Activated T-cell treated with anti-CD3 and anti-CD28 coated beads, Interleukin-2, amount 50 U/mL, for 48 hours (primary cell): ENCODE data around the gene PHLDB3.
"Not testable (repeated sequence)": the region's sequence is repeated elsewhere in the genome, so short reads cannot be mapped to it uniquely, and the experiment has no call there.

Experiments
- DNase-seq, 2 experiments: peaks; one replicate each; pipeline ENCODE4 v3.0.0-alpha.2; 2020

The PHLDB3 gene

DNA sequence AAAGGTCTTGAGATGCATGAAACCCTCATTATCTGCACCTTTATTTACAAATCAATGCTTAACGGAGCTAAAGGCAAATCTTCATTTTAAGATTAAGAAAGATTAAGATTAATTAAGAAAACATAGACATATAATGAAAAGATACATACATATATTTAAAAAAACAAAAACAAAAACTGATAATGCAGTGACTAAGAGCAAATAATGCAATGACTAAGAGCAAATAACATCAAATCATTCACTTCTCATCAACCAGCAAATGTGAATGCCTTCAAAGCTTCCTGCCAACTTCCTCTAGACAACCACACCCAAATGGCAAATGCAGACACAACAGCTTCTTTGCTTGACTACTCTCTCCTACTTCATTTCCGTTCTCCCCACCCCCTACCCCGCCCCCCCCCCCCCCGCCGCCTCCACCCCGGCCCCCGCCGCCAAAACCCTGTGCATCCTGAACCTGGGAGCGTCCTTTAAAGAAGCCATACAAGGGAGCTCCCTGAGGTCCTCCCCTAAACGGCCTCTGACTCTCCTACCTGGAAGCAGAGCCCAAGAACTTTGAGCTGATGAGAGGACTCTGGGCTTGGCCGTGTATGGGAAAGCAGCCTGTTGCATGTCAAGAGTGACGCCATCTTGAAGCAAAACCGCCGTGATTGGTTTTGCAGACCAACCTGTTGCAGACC lies 65.4 kb downstream of the PHLDB3 start:
- DNase-seq = no peak

DNA sequence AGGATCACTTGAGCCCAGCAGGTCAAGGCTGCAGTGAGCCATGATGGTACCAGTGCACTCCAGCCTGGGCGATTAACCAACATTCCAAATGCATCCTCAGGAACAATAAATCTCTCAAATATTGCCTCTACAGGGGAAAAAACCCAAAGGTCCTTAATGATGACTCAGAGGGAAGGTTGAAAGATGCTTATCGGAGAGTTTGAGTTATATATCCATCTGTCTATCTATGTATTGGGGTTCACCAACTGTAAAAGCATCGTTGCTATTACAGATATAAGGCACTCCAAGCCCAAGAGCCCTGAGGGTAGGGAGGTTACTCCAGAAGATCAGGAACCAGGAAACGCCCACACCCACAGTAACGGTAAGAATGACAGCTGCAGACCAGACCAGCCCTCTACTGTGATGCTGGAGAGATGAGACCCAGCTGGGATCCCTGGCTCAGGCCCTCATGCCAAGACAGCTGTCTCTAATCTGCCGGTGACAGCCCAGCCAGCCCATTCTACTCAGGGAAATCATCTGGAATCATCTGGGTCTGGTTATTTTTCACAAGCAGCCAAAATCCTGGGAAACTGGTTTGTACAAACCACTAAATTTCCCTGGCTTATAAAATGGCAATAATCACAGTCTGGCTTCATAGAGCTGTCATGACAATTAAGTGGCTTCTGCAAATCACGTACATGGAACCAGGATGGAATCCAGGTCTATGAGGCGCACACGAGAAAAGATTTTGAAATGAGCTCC lies 66.1 kb downstream of the PHLDB3 start:
- DNase-seq = peak in 1 of 2 experiments; percentile 34

DNA sequence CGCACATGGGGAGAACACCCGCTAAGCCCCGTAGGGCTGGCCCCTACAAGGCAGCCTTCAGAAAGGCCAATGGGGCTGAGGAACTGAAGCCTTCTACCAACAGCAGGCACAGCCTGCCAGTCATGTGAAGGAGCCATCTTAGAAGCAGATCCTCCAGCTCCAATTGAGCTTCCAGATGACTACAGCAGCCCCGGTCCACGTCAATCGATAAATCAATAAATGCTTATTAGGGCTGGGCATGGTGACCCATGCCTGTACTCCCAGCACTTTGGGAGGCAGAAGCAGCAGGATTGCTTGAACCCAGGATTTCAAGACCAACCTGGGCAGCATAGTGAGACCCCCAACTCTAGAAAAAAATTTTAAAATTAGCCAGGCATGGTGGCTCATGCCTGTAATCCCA lies 66.8 kb downstream of the PHLDB3 start:
- no peak for DNase-seq

DNA sequence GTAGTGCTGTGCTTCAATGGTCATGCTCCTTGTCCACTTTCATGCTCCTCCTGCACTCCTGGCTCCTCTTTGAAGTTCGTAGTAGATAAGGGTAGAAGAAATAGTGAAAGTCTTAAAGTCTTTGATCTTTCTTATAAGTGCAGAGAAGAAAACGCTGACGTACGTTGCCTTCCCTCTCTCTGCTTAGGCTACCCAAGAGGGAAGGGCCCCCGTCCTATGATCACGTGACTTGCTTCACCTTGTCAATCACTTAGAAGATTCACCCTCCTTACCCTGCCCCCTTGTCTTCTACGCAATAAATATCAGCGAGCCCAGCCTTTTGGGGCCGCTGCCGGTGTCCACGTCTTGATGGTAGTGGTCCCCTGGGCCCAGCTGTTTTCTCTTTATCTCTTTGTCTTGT lies 67.3 kb downstream of the PHLDB3 start:
- not testable (repeated sequence) for DNase-seq

DNA sequence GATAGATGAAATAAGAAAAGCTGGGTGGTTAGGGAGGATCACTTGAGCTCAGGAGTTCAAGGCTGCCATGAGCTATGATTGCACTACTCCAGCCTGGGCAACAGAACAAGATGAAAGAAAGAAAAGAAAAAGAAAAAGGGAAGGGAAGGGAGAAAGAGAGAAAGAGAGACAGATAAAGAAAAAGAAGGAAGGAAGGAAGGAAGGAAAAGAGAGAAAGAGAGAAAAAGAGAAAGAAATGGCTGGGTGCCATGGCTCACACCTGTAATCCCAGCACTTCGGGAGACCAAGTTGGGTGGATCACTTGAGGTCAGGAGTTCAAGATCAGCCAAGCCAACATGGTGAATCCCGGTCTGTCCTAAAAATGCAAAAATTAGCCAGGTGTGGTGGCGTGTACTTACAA lies 68.8 kb downstream of the PHLDB3 start:
- no peak for DNase-seq

DNA sequence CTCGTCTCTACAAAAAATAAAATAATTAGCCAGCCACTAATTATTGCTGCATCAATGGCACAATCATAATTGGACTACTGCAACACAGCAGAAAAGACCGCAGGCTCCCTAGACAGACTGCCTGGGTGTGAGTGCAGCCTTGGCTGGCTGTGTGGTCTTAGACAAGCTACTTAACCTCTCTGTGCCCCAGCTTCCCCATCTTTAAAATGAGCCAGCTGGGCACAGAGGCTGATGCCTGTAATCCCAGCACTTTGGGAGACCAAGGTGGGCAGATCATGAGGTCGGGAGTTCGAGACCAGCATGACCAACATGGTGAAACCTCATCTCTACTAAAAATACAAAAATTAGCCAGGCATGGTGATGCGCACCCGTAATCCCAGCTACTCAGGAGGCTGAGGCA lies 70.9 kb downstream of the PHLDB3 start:
- no peak for DNase-seq

DNA sequence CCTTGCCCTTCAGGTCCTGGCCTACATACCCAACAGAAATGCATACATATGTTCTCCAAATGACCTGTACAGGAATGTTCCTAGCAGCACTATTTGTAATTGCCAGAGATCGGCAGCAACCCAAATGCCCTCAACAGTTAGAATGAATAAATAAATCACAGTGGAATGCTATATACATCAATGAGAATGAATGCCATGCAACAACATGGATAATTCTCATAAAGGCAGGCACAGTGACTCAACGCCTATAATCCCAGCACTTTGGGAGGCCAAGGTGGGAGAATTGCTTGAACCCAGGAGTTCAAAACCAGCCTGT lies 71.2 kb downstream of the PHLDB3 start:
- no peak for DNase-seq

DNA sequence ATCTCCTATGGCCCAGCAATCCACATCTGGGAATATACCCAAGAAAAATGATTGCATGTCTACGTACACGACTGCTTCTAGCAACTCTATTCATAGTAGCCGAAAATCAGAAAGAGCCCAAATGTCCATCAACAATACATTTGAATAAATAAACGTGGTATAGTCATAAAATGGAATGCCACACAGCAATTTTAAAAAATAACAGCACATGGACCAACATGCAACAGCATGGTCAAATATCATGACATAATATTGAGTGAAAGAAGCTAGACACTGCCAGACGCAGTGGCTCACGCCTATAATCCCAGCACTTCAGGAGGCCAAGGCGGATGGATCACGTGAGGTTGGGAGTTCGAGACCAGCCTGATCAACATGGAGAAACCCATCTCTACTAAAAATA lies 73.6 kb downstream of the PHLDB3 start:
- DNase-seq = no peak

DNA sequence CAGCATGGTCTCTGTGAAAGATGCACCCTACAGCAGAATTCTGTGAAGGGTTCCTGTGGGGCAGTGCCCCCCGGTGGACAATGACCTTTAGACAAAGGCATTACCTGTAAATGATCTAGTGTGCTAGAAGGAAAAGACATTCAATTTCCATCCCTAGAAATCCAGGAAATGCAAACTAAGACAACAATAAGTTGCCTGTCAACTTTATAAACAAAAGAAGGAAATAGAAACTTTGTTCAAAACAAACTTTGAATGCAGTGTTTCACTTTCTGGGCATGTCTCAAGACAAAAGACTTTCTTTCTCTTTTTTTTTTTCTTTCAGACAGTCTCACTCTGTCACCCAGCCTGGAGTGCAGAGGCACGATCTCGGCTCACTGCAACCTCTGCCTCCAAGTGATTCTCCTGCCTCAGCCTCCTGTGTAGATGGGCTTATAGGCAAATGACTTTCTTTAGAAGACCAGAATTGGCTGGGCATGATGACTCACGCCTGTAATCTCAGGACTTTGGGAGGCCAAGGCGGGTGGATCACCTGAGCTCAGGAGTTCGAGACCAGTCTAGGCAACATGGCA lies 74.3 kb downstream of the PHLDB3 start:
- DNase-seq = peak in 1 of 2 experiments; percentile 25

DNA sequence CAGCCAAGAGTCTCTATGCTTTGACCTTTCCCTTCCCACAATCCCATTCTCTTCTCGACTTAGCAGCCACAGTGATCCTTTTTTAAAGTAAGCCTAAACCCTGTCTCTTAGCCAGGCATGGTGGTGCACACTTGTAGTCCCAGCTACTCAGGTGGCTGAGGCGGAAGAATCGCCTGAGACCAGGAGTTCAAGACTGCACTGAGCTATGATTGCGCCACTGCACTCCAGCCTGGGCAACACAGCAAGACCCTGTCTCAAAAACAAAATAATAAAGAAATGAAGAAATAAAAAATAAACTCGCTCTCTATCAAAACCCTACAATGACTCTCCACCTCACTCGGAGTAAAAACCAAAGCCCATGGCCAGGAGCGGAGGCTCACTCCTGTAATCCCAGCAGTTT lies 75.2 kb downstream of the PHLDB3 start:
- no peak for DNase-seq

DNA sequence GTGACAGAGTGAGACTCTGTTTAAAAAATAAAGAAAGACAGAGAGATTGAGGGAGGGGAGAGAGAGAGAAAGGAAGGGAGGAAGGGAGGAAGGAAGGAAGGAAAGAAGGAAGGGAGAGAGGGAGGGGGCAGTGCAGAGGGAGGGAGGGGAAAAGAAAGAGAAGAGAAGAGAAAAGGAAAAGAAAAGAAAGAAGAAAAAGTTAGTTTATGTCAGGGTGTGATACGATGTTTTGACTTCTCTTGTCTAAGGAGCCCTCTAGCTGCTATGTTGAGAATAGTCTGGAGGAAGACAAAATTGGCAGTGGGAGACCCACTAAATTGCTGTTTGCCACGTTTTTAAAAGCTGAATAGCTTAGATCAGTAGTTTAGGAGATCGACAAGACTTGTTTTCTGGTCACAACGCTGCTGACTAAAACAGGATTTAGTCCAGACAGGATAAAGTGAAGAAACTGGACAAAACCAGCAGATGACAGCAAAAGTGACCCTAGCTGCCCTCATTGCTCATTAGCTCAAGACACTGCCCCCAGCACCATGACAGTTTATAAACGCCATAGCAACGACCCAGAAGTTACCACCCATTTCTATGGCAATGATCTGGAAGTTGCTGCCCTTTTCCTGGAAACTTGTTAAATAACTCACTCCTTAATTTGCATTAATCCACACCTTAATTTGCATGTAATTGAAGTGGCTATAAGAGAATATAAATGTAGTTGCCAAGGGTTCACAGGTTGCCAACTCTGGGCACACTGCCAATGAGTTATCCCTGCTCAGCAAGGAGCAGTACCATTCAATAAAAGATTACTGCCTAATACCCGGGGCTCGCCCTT lies 78.8 kb downstream of the PHLDB3 start:
- DNase-seq = no peak
